IMR-90 (cell line): ENCODE measurements around the gene ZNF318. TPM values are rescaled to one million over a fixed set of nuclear protein-coding genes. Genes with fewer than 3 reads are reported as not detected.

Source experiments
- ATAC-seq: fragments of 200-7000 bp; cut with Tn5 transposase; 2 replicates; pipeline ENCODE4 v1.9.1; 2020; ENCODE audit warnings: low read depth, mild to moderate bottlenecking, moderate library complexity
- BruUV-seq: library from RNA; stranded (reverse); fragments of 400-500 nt; replicated peaks from 2 replicates; lab custom pipeline; 2021; lab: Mats Ljungman, UMichigan
- CTCF ChIA-PET: fragments of 300-600 bp; formaldehyde crosslinking; extraction: SDS; loops from one replicate; lab custom pipeline; 2021; ENCODE audit warnings: antibody characterized with exemption; lab: Yijun Ruan, JAX
- POLR2A ChIA-PET: fragments of 300-600 bp; sonication (Branson Sonifier 250); formaldehyde crosslinking; loops from one replicate; lab custom pipeline; 2022; ENCODE audit warnings: antibody characterized with exemption; ENCODE audit not compliant: unreplicated experiment; lab: Charles Lee
- DNase-seq: peaks from one replicate; pipeline ENCODE4 v3.0.0; 2013
- H2AFZ ChIP-seq: replicated peaks from 2 replicates; pipeline ENCODE3; 2013; ENCODE audit warnings: low read length, mild to moderate bottlenecking; ENCODE audit not compliant: poor library complexity
- H2AK5ac ChIP-seq: 2 replicates; pipeline ENCODE4 v1.6.1; 2013; ENCODE audit warnings: low read depth, low read length, inconsistent platforms
- H2AK9ac ChIP-seq: replicated peaks from 2 replicates; pipeline ENCODE3; 2013; ENCODE audit warnings: mild to moderate bottlenecking, low read depth, low read length, moderate library complexity; ENCODE audit not compliant: poor library complexity
- H2BK120ac ChIP-seq: 2 replicates; pipeline ENCODE4 v1.6.1; 2013; ENCODE audit warnings: low read depth, low read length, inconsistent platforms
- H2BK15ac ChIP-seq: 3 replicates; pipeline ENCODE4 v1.6.1; 2013; ENCODE audit warnings: low read depth, low read length, inconsistent platforms
- H2BK20ac ChIP-seq: 2 replicates; pipeline ENCODE4 v1.6.1; 2013; ENCODE audit warnings: low read depth, mild to moderate bottlenecking, inconsistent platforms, low read length, moderate library complexity
- H2BK5ac ChIP-seq: 2 replicates; pipeline ENCODE4 v1.6.1; 2013; ENCODE audit warnings: mild to moderate bottlenecking, low read depth, low read length, inconsistent platforms; ENCODE audit not compliant: poor library complexity, severe bottlenecking
- H3K14ac ChIP-seq: replicated peaks from 2 replicates; pipeline ENCODE4 v1.6.1; 2013; ENCODE audit warnings: low read depth, low read length, inconsistent platforms
- H3K18ac ChIP-seq: 2 replicates; pipeline ENCODE4 v1.6.1; 2013; ENCODE audit warnings: low read depth, low read length, control low read depth
- H3K23ac ChIP-seq: 2 replicates; pipeline ENCODE4 v1.6.1; 2013; ENCODE audit warnings: low read depth, low read length, inconsistent platforms
- H3K27ac ChIP-seq: 2 replicates; pipeline ENCODE4 v1.5.1; 2013; ENCODE audit warnings: mild to moderate bottlenecking, control low read depth, low read length; ENCODE audit not compliant: insufficient read depth
- H3K27me3 ChIP-seq: 2 replicates; pipeline ENCODE4 v1.6.1; 2013; ENCODE audit warnings: low read length; ENCODE audit not compliant: control insufficient read depth, insufficient read depth
- H3K36me3 ChIP-seq: 2 replicates; pipeline ENCODE4 v1.6.1; 2013; ENCODE audit warnings: low read length, mixed read lengths; ENCODE audit not compliant: control insufficient read depth, insufficient read depth
- H3K4ac ChIP-seq: 2 replicates; pipeline ENCODE4 v1.6.1; 2013; ENCODE audit warnings: low read depth, low read length, inconsistent platforms
- H3K4me1 ChIP-seq: 2 replicates; pipeline ENCODE4 v1.6.1; 2013; ENCODE audit warnings: low read length, mixed read lengths; ENCODE audit not compliant: control insufficient read depth, insufficient read depth
- H3K4me2 ChIP-seq: 2 replicates; pipeline ENCODE4 v1.6.1; 2013; ENCODE audit warnings: low read depth, mild to moderate bottlenecking, control low read depth, low read length, moderate library complexity
- H3K4me3 ChIP-seq: 2 replicates; pipeline ENCODE4 v1.5.1; 2013; ENCODE audit warnings: low read depth, mild to moderate bottlenecking, control low read depth, low read length, moderate library complexity; ENCODE audit not compliant: insufficient read depth
- H3K56ac ChIP-seq: 2 replicates; pipeline ENCODE4 v1.6.1; 2013; ENCODE audit warnings: low read length, inconsistent platforms; ENCODE audit not compliant: insufficient read depth; ENCODE audit errors: extremely low read depth
- H3K79me1 ChIP-seq, 2 experiments: 2 replicates each; pipeline ENCODE4 v1.6.1; 2013; ENCODE audit warnings: low read length in 2 of 2, inconsistent platforms in 1 of 2, low read depth in 1 of 2
- H3K9ac ChIP-seq: 2 replicates; pipeline ENCODE4 v1.6.1; 2013; ENCODE audit warnings: low read depth, low read length, control low read depth
- H3K9me1 ChIP-seq: 2 replicates; pipeline ENCODE4 v1.6.1; 2013; ENCODE audit warnings: low read length, inconsistent platforms; ENCODE audit not compliant: insufficient read depth
- H3K9me3 ChIP-seq: 2 replicates; pipeline ENCODE4 v1.6.1; 2013; ENCODE audit warnings: low read length; ENCODE audit not compliant: control insufficient read depth, insufficient read depth
- H4K20me1 ChIP-seq: 2 replicates; pipeline ENCODE4 v1.6.1; 2013; ENCODE audit warnings: low read length, inconsistent platforms; ENCODE audit not compliant: insufficient read depth
- H4K5ac ChIP-seq: 2 replicates; pipeline ENCODE4 v1.6.1; 2013; ENCODE audit warnings: mild to moderate bottlenecking, low read depth, low read length, control low read depth
- H4K8ac ChIP-seq, 2 experiments: 2 replicates each; pipeline ENCODE4 v1.6.1; 2013; ENCODE audit warnings: low read depth in 2 of 2, low read length in 2 of 2, control low read depth in 1 of 2, inconsistent platforms in 1 of 2
- H4K91ac ChIP-seq: 2 replicates; pipeline ENCODE4 v1.6.1; 2013; ENCODE audit warnings: low read depth, low read length, inconsistent platforms; ENCODE audit not compliant: insufficient read depth
- BHLHE40 ChIP-seq: fragments of 150-350 bp; IDR thresholded peaks from 2 replicates; pipeline ENCODE4 v1.6.1; 2016; ENCODE audit warnings: mild to moderate bottlenecking, low read depth, low read length
- CEBPB ChIP-seq: IDR thresholded peaks from 2 replicates; pipeline ENCODE4 v1.6.1; 2012; ENCODE audit warnings: low read depth, low read length, improper control_type of control experiment
- CHD1 ChIP-seq: IDR thresholded peaks from 2 replicates; pipeline ENCODE4 v1.6.1; 2012; ENCODE audit warnings: low read depth, low read length, improper control_type of control experiment
- CTCF ChIP-seq: conservative IDR thresholded peaks from 2 replicates; pipeline ENCODE4 v1.5.1; 2012; ENCODE audit warnings: mild to moderate bottlenecking, low read depth, low read length, improper control_type of control experiment
- FOS ChIP-seq: fragments of 150-350 bp; IDR thresholded peaks from 2 replicates; pipeline ENCODE4 v1.6.1; 2016; ENCODE audit warnings: low read depth, low read length
- MAFK ChIP-seq: IDR thresholded peaks from 2 replicates; pipeline ENCODE4 v1.6.1; 2012; ENCODE audit warnings: low read depth, low read length, improper control_type of control experiment
- MAZ ChIP-seq: IDR thresholded peaks from 2 replicates; pipeline ENCODE4 v1.6.1; 2012; ENCODE audit warnings: low read depth, mild to moderate bottlenecking, low read length, improper control_type of control experiment, moderate library complexity, borderline replicate concordance
- NFE2L2 ChIP-seq: fragments of 150-350 bp; IDR thresholded peaks from 2 replicates; pipeline ENCODE4 v1.6.1; 2016; ENCODE audit warnings: low read depth, mild to moderate bottlenecking, low read length
- POLR2A ChIP-seq: IDR thresholded peaks from 2 replicates; pipeline ENCODE4 v1.6.1; 2012; ENCODE audit warnings: mild to moderate bottlenecking, low read depth, low read length
- RCOR1 ChIP-seq: IDR thresholded peaks from 2 replicates; pipeline ENCODE4 v1.6.1; 2012; ENCODE audit warnings: mild to moderate bottlenecking, low read length, improper control_type of control experiment; ENCODE audit not compliant: insufficient replicate concordance
- RFX5 ChIP-seq: IDR thresholded peaks from 2 replicates; pipeline ENCODE4 v1.8.0; 2012; ENCODE audit warnings: low read depth, mild to moderate bottlenecking, low read length, moderate library complexity
- SMC3 ChIP-seq: fragments of 150-350 bp; IDR thresholded peaks from 2 replicates; pipeline ENCODE4 v1.6.1; 2016; ENCODE audit warnings: low read depth, mild to moderate bottlenecking, antibody characterized with exemption, low read length, moderate library complexity
- USF2 ChIP-seq: fragments of 150-350 bp; IDR thresholded peaks from 2 replicates; pipeline ENCODE4 v1.6.1; 2017; ENCODE audit warnings: mild to moderate bottlenecking, antibody characterized with exemption, low read length, low read depth
- WGBS, 2 experiments: methylation state at CpG; one replicate each; pipeline versions ENCODE4 v1.1.5 to v1.1.7; 2013; ENCODE audit warnings: missing lambda C conversion rate in 2 of 2; ENCODE audit not compliant: insufficient read length in 1 of 2; ENCODE audit errors: extremely low coverage in 2 of 2; 5-methylcytosine and 5-hydroxymethylcytosine counted together
- dilution Hi-C: fragments of 300-500 bp; cut with HindIII; formaldehyde crosslinking; loops from one replicate; pipeline ENCODE4 v1.14.3; 2018; ENCODE audit warnings: low sequenced_read_pairs; ENCODE audit not compliant: unreplicated experiment
- in situ Hi-C: fragments of 300-500 bp; cut with MboI; formaldehyde crosslinking; loops from 3 replicates; pipeline ENCODE4 v1.14.3; 2019; ENCODE audit warnings: low sequenced_read_pairs, inconsistent platforms, mixed read lengths
- intact Hi-C: fragments of 100-400 bp; cut with micrococcal nuclease; formaldehyde crosslinking; loops from 2 replicates; pipeline ENCODE4 v1.10.0; 2022
- polyA plus RNA-seq, 3 experiments: library from polyadenylated mRNA; depleted of rRNA; stranded (reverse); fragments of >200 nt; gene quantifications; 2 replicates each; pipeline ENCODE4 v1.2.3, GENCODE V29; 2012; ENCODE audit warnings: low replicate concordance in 1 of 3
- total RNA-seq: library from RNA; depleted of rRNA; stranded (reverse); fragments of >200 nt; gene quantifications from 2 replicates; pipeline ENCODE4 v1.2.3, GENCODE V29; 2012

ZNF318 gene
- total and polyA plus RNA-seq, 2 of the 4 experiments (the other 2 are of a cell fraction): 5.7 to 6.6 TPM

GRCh38 chr6:43373252-43373875, 3.9 kb upstream of the ZNF318 start:
- no peak for ATAC-seq
- H2AK5ac ChIP-seq: no peak overlapping the region
- no peak overlapping the region for H2AK9ac ChIP-seq
- H3K36me3 ChIP-seq: no peaks in the 10 kb centered on the region
- no peak overlapping the region for H2BK5ac ChIP-seq
- no peak overlapping the region for H3K9ac ChIP-seq
- no peak for TF ChIP-seq RFX5
- TF ChIP-seq CEBPB: no peak
- no peak for TF ChIP-seq NFE2L2
- no peak for TF ChIP-seq USF2
- TF ChIP-seq CTCF: no peak
- TF ChIP-seq RCOR1: no peak
- no peak for TF ChIP-seq POLR2A
- TF ChIP-seq SMC3: no peak
- TF ChIP-seq MAZ: no peak
- TF ChIP-seq MAFK: no peak
- TF ChIP-seq FOS: no peak
- TF ChIP-seq BHLHE40: no peak
- TF ChIP-seq CHD1: no peak
- dilution Hi-C loops (no loop called here), intact Hi-C loops (loop anchor here (5.0 kb wide), 1 partner anchor 301 kb away; no protein-coding TSS in a partner anchor), in situ Hi-C loops (no loop called here)
- H3K79me1 ChIP-seq: peaks cover 2 to 3% of the 10 kb centered on the region in 2 experiments; a peak in 3 of 4 replicates
- no peak overlapping the region for H3K4me2 ChIP-seq
- H4K20me1 ChIP-seq: no peaks in the 10 kb centered on the region; the same call in 1 of the 2 replicates
- H2BK20ac ChIP-seq: no peak overlapping the region
- 0 out of 2 replicates have a peak, but pooled peaks cover 3% of the 10 kb centered on the region for H3K4me1 ChIP-seq
- no peak overlapping the region for H4K5ac ChIP-seq
- ChIA-PET CTCF (no interaction called here), POLR2A (no interaction called here)
- no peak overlapping the region for H4K8ac ChIP-seq
- WGBS, 2 experiments: no CpG with 5 or more reads among the region's 5 CpGs
- no peak overlapping the region for H2AFZ ChIP-seq
- no peak overlapping the region for H3K18ac ChIP-seq
- peaks cover 4% of the 10 kb centered on the region; the same call in 1 of the 2 replicates for H3K27me3 ChIP-seq
- H3K23ac ChIP-seq: no peak overlapping the region
- no peaks in the 10 kb centered on the region for H3K9me3 ChIP-seq
- H4K91ac ChIP-seq: no peak overlapping the region
- H3K4ac ChIP-seq: no peak overlapping the region
- H2BK15ac ChIP-seq: no peak overlapping the region
- no peak overlapping the region for H3K4me3 ChIP-seq
- no peak for DNase-seq
- BruUV-seq: no TSS peak
- no peak overlapping the region for H3K27ac ChIP-seq
- no peak overlapping the region for H2BK120ac ChIP-seq
- no peak overlapping the region for H3K14ac ChIP-seq
- no peak overlapping the region for H3K56ac ChIP-seq
- H3K9me1 ChIP-seq: no peaks in the 10 kb centered on the region
